Kidney (tissue), 14 donors: Measurements from ENCODE around the gene PPP6R2. TPM values are rescaled to one million over a fixed set of nuclear protein-coding genes. Genes with fewer than 3 reads are reported as not detected.
A peak's percentile ranks its signal among the peaks of the same experiment; 100 is the strongest.

Experiments
- DNase-seq, 5 donors: peaks; one replicate each; pipeline ENCODE4 v3.0.0-alpha.2; 2013 to 2020
- FAIRE-seq: peaks from 2 replicates; lab custom pipeline; 2012; peaks lifted over from hg19 to GRCh38; lab: Jason Lieb, UNC
- H3K27ac ChIP-seq, 2 donors: one replicate each; pipeline ENCODE4 v1.7.0; 2013; ENCODE audit warnings: low read depth in 2 of 2, low read length in 2 of 2, inconsistent platforms in 1 of 2
- H3K27me3 ChIP-seq: one replicate; pipeline ENCODE4 v1.7.1; 2013; ENCODE audit warnings: low read length, inconsistent platforms; ENCODE audit not compliant: control insufficient read depth, insufficient read depth
- H3K36me3 ChIP-seq, 3 donors: one replicate each; pipeline versions ENCODE4 v1.7.0 to v1.7.1; 2013; ENCODE audit warnings: low read length in 3 of 3, control low read depth in 1 of 3, inconsistent platforms in 1 of 3; ENCODE audit not compliant: insufficient read depth in 3 of 3, control insufficient read depth in 2 of 3
- H3K4me1 ChIP-seq, 3 donors: one replicate each; pipeline versions ENCODE4 v1.7.0 to v1.7.1; 2013; ENCODE audit warnings: low read length in 3 of 3, inconsistent platforms in 1 of 3, low read depth in 1 of 3; ENCODE audit not compliant: control insufficient read depth in 2 of 3, insufficient read depth in 2 of 3
- H3K4me3 ChIP-seq, 3 donors: one replicate each; pipeline versions ENCODE4 v1.7.0 to v1.8.1; 2013; ENCODE audit warnings: low read length in 3 of 3, control low read depth in 1 of 3, inconsistent platforms in 1 of 3
- H3K9ac ChIP-seq, 3 donors: one replicate each; pipeline versions ENCODE4 v1.7.0 to v1.7.1; 2013; ENCODE audit warnings: low read length in 3 of 3, control low read depth in 1 of 3, inconsistent platforms in 1 of 3
- H3K9me3 ChIP-seq, 3 donors: one replicate each; pipeline versions ENCODE4 v1.7.0 to v1.7.1; 2013; ENCODE audit warnings: low read length in 3 of 3, control low read depth in 1 of 3, inconsistent platforms in 1 of 3; ENCODE audit not compliant: control insufficient read depth in 2 of 3, insufficient read depth in 1 of 3
- intact Hi-C: fragments of 100-400 bp; cut with DNase I; formaldehyde crosslinking; loops from one replicate; pipeline ENCODE4 v1.11.1; 2022
- polyA plus RNA-seq: library from polyadenylated mRNA; stranded (reverse); fragments of 350-450 nt; fragmentation: Illumina TruSeq; extraction: RNeasy Lipid Tissue Mini Kit (QIAGEN cat#74804); gene quantifications from one replicate; pipeline ENCODE4 v1.2.3, GENCODE V29; 2014; ENCODE audit warnings: low read depth, low replicate concordance; ENCODE audit not compliant: insufficient read depth
- total RNA-seq: library from RNA; stranded (reverse); fragmentation: NEBNext Ultra II Directional; extraction: Animal tissue kit (Norgen Biotek cat#: 25700); gene quantifications from one replicate; pipeline ENCODE4 v1.2.1, GENCODE V29; 2021
- TF ChIP-seq, protein P1 (sequence below): IDR thresholded peaks from 3 replicates; pipeline ENCODE4 v1.5.1; 2012; ENCODE audit warnings: mild to moderate bottlenecking, moderate library complexity, borderline replicate concordance; ENCODE audit not compliant: insufficient read depth; ENCODE audit errors: extremely low read depth
- donor health status: control.
- donor health status: control.
- donor health status: control.
- donor health status: control.
- donor health status: control.
- donor health status: DM: yes; HTN: yes; CAD: no.
- donor health status: Normal renal cell carcinoma (clear cell type).

The PPP6R2 gene
- total and polyA plus RNA-seq, 2 donors from 2014 or later, result 39.4 to 53.8 TPM

GRCh38 chr22:50310949-50311444, 32.1 kb upstream of the PPP6R2 start:
- peaks cover 0 to 36% (median 4%) of the 10 kb centered on the region in 3 donors for H3K4me1 ChIP-seq
- DNase-seq, result peak in 2 of 5 donors; percentile 43 to 71
- H3K36me3 ChIP-seq, result no peaks in the 10 kb centered on the region
- no peak for FAIRE-seq
- H3K9ac ChIP-seq, result no peak overlapping the region
- no peak overlapping the region for H3K4me3 ChIP-seq
- no peaks in the 10 kb centered on the region for H3K27me3 ChIP-seq
- TF ChIP-seq, protein P1, sequence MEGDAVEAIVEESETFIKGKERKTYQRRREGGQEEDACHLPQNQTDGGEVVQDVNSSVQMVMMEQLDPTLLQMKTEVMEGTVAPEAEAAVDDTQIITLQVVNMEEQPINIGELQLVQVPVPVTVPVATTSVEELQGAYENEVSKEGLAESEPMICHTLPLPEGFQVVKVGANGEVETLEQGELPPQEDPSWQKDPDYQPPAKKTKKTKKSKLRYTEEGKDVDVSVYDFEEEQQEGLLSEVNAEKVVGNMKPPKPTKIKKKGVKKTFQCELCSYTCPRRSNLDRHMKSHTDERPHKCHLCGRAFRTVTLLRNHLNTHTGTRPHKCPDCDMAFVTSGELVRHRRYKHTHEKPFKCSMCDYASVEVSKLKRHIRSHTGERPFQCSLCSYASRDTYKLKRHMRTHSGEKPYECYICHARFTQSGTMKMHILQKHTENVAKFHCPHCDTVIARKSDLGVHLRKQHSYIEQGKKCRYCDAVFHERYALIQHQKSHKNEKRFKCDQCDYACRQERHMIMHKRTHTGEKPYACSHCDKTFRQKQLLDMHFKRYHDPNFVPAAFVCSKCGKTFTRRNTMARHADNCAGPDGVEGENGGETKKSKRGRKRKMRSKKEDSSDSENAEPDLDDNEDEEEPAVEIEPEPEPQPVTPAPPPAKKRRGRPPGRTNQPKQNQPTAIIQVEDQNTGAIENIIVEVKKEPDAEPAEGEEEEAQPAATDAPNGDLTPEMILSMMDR, result no peak
- no peaks in the 10 kb centered on the region for H3K9me3 ChIP-seq
- H3K27ac ChIP-seq, result no peak overlapping the region
- intact Hi-C loops, result no loop called here

- no peak overlapping the region for H3K4me3 ChIP-seq
- no peaks in the 10 kb centered on the region for H3K9me3 ChIP-seq
- peaks cover 0 to 36% (median 4%) of the 10 kb centered on the region in 3 donors for H3K4me1 ChIP-seq
- no peaks in the 10 kb centered on the region for H3K36me3 ChIP-seq
- H3K27ac ChIP-seq, result no peak overlapping the region
- H3K9ac ChIP-seq, result no peak overlapping the region
- intact Hi-C loops, result no loop called here
- no peaks in the 10 kb centered on the region for H3K27me3 ChIP-seq
- TF ChIP-seq, protein P1, result no peak
- FAIRE-seq (no peak), DNase-seq (peak in 2 of 5 donors; percentile 50 to 76)
These were observed 31.3 kb upstream of the PPP6R2 start for GRCh38 chr22:50311606-50312351.

- peak in 1 of 5 donors; percentile 71 for DNase-seq
- Histone ChIP-seq H3K27me3 (no peaks in the 10 kb centered on the region), H3K27ac (no peak overlapping the region), H3K4me1 (peaks cover 0 to 36% (median 4%) of the 10 kb centered on the region in 3 donors), H3K36me3 (no peaks in the 10 kb centered on the region), H3K9me3 (no peaks in the 10 kb centered on the region), H3K9ac (no peak overlapping the region), H3K4me3 (no peak overlapping the region)
- TF ChIP-seq, protein P1, result no peak
- intact Hi-C loops, result no loop called here
- no peak for FAIRE-seq
These were observed 30.8 kb upstream of the PPP6R2 start for GRCh38 chr22:50312371-50312770.
